Body of pancreas (tissue), 4 donors: ENCODE results near the gene PLA2G2C.

Experiments used
- POLR2A ChIP-seq, 3 donors: fragments of 450-650 bp; IDR thresholded peaks; one replicate each; pipeline ENCODE4 v1.6.1; 2016; ENCODE audit warnings: antibody characterized with exemption in 3 of 3, mild to moderate bottlenecking in 2 of 3
- TF ChIP-seq, protein P1 (sequence below), 7 experiments: fragments of 450-650 bp in 4 of 7; fragments of 200-600 bp in 3 of 7; sonication (generic) in 3 of 7; IDR thresholded peaks; one replicate each; pipeline ENCODE4 v1.5.1; 2016 to 2019; ENCODE audit warnings: antibody characterized with exemption in 7 of 7

DNA sequence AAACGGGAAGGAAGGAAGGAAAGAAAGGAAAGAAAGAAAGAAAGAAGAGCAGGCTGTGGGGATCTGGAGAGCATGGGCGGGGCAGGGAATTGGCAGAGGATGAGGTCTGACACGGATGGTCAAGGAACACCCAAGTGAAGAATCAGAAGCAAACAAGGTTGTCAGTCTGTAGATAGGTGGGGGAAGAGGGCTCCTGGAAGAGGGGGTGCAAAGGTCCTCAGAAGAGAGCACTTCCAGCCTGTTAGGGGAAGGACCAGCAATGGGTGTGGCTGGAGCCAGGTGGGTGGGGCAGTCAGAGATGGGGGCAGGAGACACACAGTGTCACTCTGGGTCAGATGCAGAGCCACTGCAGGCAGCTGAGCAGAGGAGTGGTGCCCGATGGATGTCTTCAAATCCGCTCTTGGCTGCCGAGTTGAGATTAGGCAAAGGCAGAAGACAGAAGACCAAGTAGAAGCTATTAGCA, 11.0 kb upstream of the PLA2G2C start:
- TF ChIP-seq POLR2A (IDR thresholded peaks at IDR 0.05), result no peak
- TF ChIP-seq, protein P1, sequence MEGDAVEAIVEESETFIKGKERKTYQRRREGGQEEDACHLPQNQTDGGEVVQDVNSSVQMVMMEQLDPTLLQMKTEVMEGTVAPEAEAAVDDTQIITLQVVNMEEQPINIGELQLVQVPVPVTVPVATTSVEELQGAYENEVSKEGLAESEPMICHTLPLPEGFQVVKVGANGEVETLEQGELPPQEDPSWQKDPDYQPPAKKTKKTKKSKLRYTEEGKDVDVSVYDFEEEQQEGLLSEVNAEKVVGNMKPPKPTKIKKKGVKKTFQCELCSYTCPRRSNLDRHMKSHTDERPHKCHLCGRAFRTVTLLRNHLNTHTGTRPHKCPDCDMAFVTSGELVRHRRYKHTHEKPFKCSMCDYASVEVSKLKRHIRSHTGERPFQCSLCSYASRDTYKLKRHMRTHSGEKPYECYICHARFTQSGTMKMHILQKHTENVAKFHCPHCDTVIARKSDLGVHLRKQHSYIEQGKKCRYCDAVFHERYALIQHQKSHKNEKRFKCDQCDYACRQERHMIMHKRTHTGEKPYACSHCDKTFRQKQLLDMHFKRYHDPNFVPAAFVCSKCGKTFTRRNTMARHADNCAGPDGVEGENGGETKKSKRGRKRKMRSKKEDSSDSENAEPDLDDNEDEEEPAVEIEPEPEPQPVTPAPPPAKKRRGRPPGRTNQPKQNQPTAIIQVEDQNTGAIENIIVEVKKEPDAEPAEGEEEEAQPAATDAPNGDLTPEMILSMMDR (IDR thresholded peaks at IDR 0.05), result no peak
